DOHH2 (cell line): ENCODE results near the gene GINS3.

ENCODE experiments used
- H3F3A ChIP-seq: fragments of 200-600 bp; sonication (generic), shearing (Covaris generic); 2 replicates; pipeline ENCODE4 v1.6.0; 2016; ENCODE audit warnings: antibody characterized with exemption, mild to moderate bottlenecking; ENCODE audit not compliant: control insufficient read depth, insufficient read depth
- H3K27ac ChIP-seq: fragments of 200-600 bp; sonication (generic); 2 replicates; pipeline ENCODE4 v1.5.1; 2014; ENCODE audit warnings: low read depth, mild to moderate bottlenecking, low read length, moderate library complexity
- H3K27me3 ChIP-seq: fragments of 200-600 bp; sonication (generic); 2 replicates; pipeline ENCODE4 v1.6.1; 2014; ENCODE audit warnings: mild to moderate bottlenecking, low read length, mixed read lengths; ENCODE audit not compliant: control insufficient read depth
- H3K36me3 ChIP-seq: fragments of 200-600 bp; sonication (generic); 2 replicates; pipeline ENCODE4 v1.6.1; 2014; ENCODE audit warnings: mild to moderate bottlenecking, low read length, moderate library complexity, mixed read lengths; ENCODE audit not compliant: control insufficient read depth
- H3K4me1 ChIP-seq: fragments of 200-600 bp; sonication (generic); 2 replicates; pipeline ENCODE4 v1.6.1; 2014; ENCODE audit warnings: mild to moderate bottlenecking, low read length, mixed read lengths; ENCODE audit not compliant: control insufficient read depth
- H3K4me2 ChIP-seq: fragments of 200-600 bp; sonication (generic); 2 replicates; pipeline ENCODE4 v1.6.0; 2014; ENCODE audit warnings: mild to moderate bottlenecking, low read length, moderate library complexity
- H3K4me3 ChIP-seq: fragments of 200-600 bp; sonication (generic); 2 replicates; pipeline ENCODE4 v1.5.1; 2014; ENCODE audit warnings: mild to moderate bottlenecking, low read length, mixed read lengths
- H3K79me2 ChIP-seq: fragments of 200-600 bp; sonication (generic); 2 replicates; pipeline ENCODE4 v1.6.1; 2014; ENCODE audit warnings: mild to moderate bottlenecking, low read length, mixed read lengths; ENCODE audit not compliant: control insufficient read depth
- H3K9me2 ChIP-seq: fragments of 200-600 bp; sonication (generic); replicated peaks from 2 replicates; pipeline ENCODE4 v1.6.1; 2014; ENCODE audit warnings: mild to moderate bottlenecking, low read length, mixed read lengths; ENCODE audit not compliant: control insufficient read depth
- H3K9me3 ChIP-seq: fragments of 200-600 bp; sonication (generic); 2 replicates; pipeline ENCODE4 v1.6.1; 2014; ENCODE audit warnings: antibody characterized with exemption, low read length, mixed read lengths; ENCODE audit not compliant: control insufficient read depth, insufficient read depth
- H4K20me1 ChIP-seq: fragments of 200-600 bp; sonication (generic); 2 replicates; pipeline ENCODE4 v1.6.0; 2014; ENCODE audit warnings: low read depth, mild to moderate bottlenecking, antibody characterized with exemption, low read length, moderate library complexity; ENCODE audit not compliant: control insufficient read depth, insufficient read depth
- CTCF ChIP-seq: fragments of 200-600 bp; sonication (generic); IDR thresholded peaks from one replicate; pipeline ENCODE4 v1.5.1; 2014; ENCODE audit warnings: antibody characterized with exemption, mild to moderate bottlenecking, low read depth, low read length; ENCODE audit not compliant: poor library complexity, severe bottlenecking
- EZH2phosphoT487 ChIP-seq: fragments of 200-600 bp; sonication (generic); IDR thresholded peaks from 2 replicates; pipeline ENCODE4 v1.6.1; 2017; ENCODE audit warnings: borderline replicate concordance, mild to moderate bottlenecking, antibody characterized with exemption, low read length, moderate library complexity, mixed read lengths

The GINS3 gene

GRCh38 chr16:58450590-58450989 is 58.3 kb downstream of the GINS3 start:
- TF ChIP-seq EZH2phosphoT487 = no peak
- no peak for TF ChIP-seq CTCF
- Histone ChIP-seq H3K9me3 (no peaks in the 10 kb centered on the region), H3K27ac (no peak overlapping the region), H3K79me2 (no peaks in the 10 kb centered on the region), H3K4me3 (no peak overlapping the region), H3F3A (no peaks in the 10 kb centered on the region; the same call in 1 of the 2 replicates), H3K4me2 (no peak overlapping the region), H3K4me1 (no peaks in the 10 kb centered on the region), H3K36me3 (0 out of 2 replicates have a peak, but pooled peaks cover 2% of the 10 kb centered on the region), H3K9me2 (no peaks in the 10 kb centered on the region), H4K20me1 (no peaks in the 10 kb centered on the region), H3K27me3 (no peaks in the 10 kb centered on the region)

GRCh38 chr16:58451265-58451689 is 59.0 kb downstream of the GINS3 start:
- Histone ChIP-seq H3K9me2 (no peaks in the 10 kb centered on the region), H3K27me3 (no peaks in the 10 kb centered on the region), H3K27ac (no peak overlapping the region), H3K4me3 (no peak overlapping the region), H3F3A (no peaks in the 10 kb centered on the region; the same call in 1 of the 2 replicates), H3K79me2 (no peaks in the 10 kb centered on the region), H3K4me2 (no peak overlapping the region), H3K36me3 (0 out of 2 replicates have a peak, but pooled peaks cover 2% of the 10 kb centered on the region), H4K20me1 (no peaks in the 10 kb centered on the region), H3K9me3 (no peaks in the 10 kb centered on the region), H3K4me1 (no peaks in the 10 kb centered on the region)
- no peak for TF ChIP-seq EZH2phosphoT487
- TF ChIP-seq CTCF = no peak

- H3K9me2 ChIP-seq = no peaks in the 10 kb centered on the region
- H3F3A ChIP-seq = no peaks in the 10 kb centered on the region; the same call in 1 of the 2 replicates
- H4K20me1 ChIP-seq = no peaks in the 10 kb centered on the region
- no peaks in the 10 kb centered on the region for H3K79me2 ChIP-seq
- no peak overlapping the region for H3K4me2 ChIP-seq
- H3K9me3 ChIP-seq = no peaks in the 10 kb centered on the region
- H3K36me3 ChIP-seq = 0 out of 2 replicates have a peak, but pooled peaks cover 2% of the 10 kb centered on the region
- no peak overlapping the region for H3K27ac ChIP-seq
- no peaks in the 10 kb centered on the region for H3K27me3 ChIP-seq
- TF ChIP-seq EZH2phosphoT487 (no peak), CTCF (no peak)
- no peaks in the 10 kb centered on the region for H3K4me1 ChIP-seq
- H3K4me3 ChIP-seq = no peak overlapping the region
Observed at GRCh38 chr16:58451945-58452401, 59.7 kb downstream of the GINS3 start.
